ENCODE measurements around the gene SLC27A6.

- no peak for TF ChIP-seq EZH2 (IDR thresholded peaks at IDR 0.05; ENCODE audit: borderline replicate concordance, insufficient read depth, low read depth, low read length, poor library complexity, severe bottlenecking)
- no peak for TF ChIP-seq CTCF (IDR thresholded peaks at IDR 0.05)
Observed at GRCh38 chr5:129063483-129064113, 98.3 kb downstream of the SLC27A6 start.
